DND-41 (cell line): ENCODE data around the gene PSMA5.

Experiments used
- ATAC-seq: fragments of 200-7000 bp; cut with Tn5 transposase; 3 replicates; pipeline ENCODE4 v1.9.1; 2021; ENCODE audit warnings: low read depth; ENCODE audit not compliant: insufficient read depth
- DNase-seq: peaks from one replicate; pipeline ENCODE4 v3.0.0-alpha.2; 2020
- H2AFZ ChIP-seq: 2 replicates; pipeline ENCODE4 v1.6.0; 2012; ENCODE audit warnings: low read depth, low read length
- H3K27ac ChIP-seq: 2 replicates; pipeline ENCODE4 v1.5.1; 2012; ENCODE audit warnings: low read length, inconsistent platforms
- H3K27me3 ChIP-seq: fragments of 200-600 bp; sonication (generic); 2 replicates; pipeline ENCODE4 v1.6.0; 2012; ENCODE audit warnings: low read length, mild to moderate bottlenecking, inconsistent platforms; ENCODE audit not compliant: insufficient read depth, poor library complexity
- H3K36me3 ChIP-seq: 2 replicates; pipeline ENCODE4 v1.5.1; 2012; ENCODE audit warnings: low read length, inconsistent platforms; ENCODE audit not compliant: insufficient read depth
- H3K4me1 ChIP-seq: 2 replicates; pipeline ENCODE4 v1.5.1; 2012; ENCODE audit warnings: mild to moderate bottlenecking, low read length; ENCODE audit not compliant: insufficient read depth
- H3K4me2 ChIP-seq: 2 replicates; pipeline ENCODE4 v1.6.0; 2012; ENCODE audit warnings: mild to moderate bottlenecking, moderate library complexity, low read length, inconsistent platforms; ENCODE audit not compliant: insufficient read depth
- H3K4me3 ChIP-seq, 2 experiments: fragments of 200-600 bp in 1 of 2; shearing (Covaris generic) in 1 of 2; 2 replicates each; pipeline ENCODE4 v1.5.1; 2012 to 2016; ENCODE audit warnings: inconsistent platforms in 2 of 2, low read length in 2 of 2, mild to moderate bottlenecking in 2 of 2, low read depth in 1 of 2, moderate library complexity in 1 of 2
- H3K79me2 ChIP-seq: 2 replicates; pipeline ENCODE4 v1.6.0; 2012; ENCODE audit warnings: low read length, inconsistent platforms; ENCODE audit not compliant: insufficient read depth
- H3K9ac ChIP-seq: 2 replicates; pipeline ENCODE4 v1.6.0; 2012; ENCODE audit warnings: low read depth, mild to moderate bottlenecking, inconsistent platforms, low read length, moderate library complexity
- H3K9me3 ChIP-seq: 2 replicates; pipeline ENCODE4 v1.5.1; 2012; ENCODE audit warnings: low read length, moderate library complexity, mild to moderate bottlenecking, inconsistent platforms; ENCODE audit not compliant: insufficient read depth, severe bottlenecking
- H4K20me1 ChIP-seq: 2 replicates; pipeline ENCODE4 v1.6.0; 2012; ENCODE audit warnings: low read length; ENCODE audit not compliant: insufficient read depth
- EZH2 ChIP-seq: IDR thresholded peaks from 3 replicates; pipeline ENCODE4 v1.6.1; 2012; ENCODE audit warnings: borderline replicate concordance, low read depth, mild to moderate bottlenecking, moderate library complexity, low read length, inconsistent platforms; ENCODE audit not compliant: severe bottlenecking
- TF ChIP-seq, protein P1 (sequence below): IDR thresholded peaks from 2 replicates; pipeline ENCODE4 v1.5.1; 2012; ENCODE audit warnings: borderline replicate concordance, low read length, moderate library complexity, mild to moderate bottlenecking; ENCODE audit not compliant: poor library complexity, severe bottlenecking; ENCODE audit errors: extremely low read depth

The PSMA5 gene

DNA sequence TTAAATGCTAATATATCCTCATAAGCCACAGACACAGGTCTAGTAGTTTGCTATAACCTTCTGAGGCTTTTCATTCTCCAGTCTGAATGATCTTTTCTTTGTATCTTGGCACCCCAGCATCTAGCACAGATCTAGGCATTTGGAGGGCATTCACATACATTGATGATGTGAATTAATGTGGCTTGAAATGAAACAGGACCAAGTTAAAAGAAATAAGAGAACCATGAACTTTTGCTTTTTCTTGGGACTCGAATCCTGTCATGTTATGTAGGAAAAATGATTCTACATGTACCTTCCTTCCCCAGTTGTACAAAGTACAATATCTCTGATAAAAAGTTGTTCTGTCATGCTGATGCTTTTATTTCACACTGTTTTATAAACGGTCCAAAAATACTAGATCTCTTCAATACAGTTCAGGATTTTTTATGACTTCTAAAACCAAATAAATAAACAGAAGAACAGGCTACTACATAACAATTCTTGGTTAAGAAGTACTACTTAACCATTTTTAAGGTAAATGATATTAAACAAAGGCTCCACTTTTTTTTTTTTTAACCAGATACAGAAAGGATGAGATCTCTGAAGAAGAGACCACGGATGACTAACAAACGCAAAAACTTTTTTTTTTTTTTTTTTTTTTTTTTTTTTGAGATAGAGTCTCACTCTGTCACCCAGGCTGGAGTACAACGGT is 31.5 kb downstream of the PSMA5 start:
- no peak for ATAC-seq
- Histone ChIP-seq H3K9ac (no peak overlapping the region), H3K36me3 (peaks cover 4% of the 10 kb centered on the region; the same call in 1 of the 2 replicates), H3K27ac (no peak overlapping the region), H3K9me3 (no peaks in the 10 kb centered on the region), H3K79me2 (peaks cover 73% of the 10 kb centered on the region), H3K4me1 (peaks cover 51% of the 10 kb centered on the region), H3K27me3 (no peaks in the 10 kb centered on the region), H3K4me3 (no peak overlapping the region), H3K4me2 (peak overlapping the region; percentile 69; the same call in 1 of the 2 replicates), H4K20me1 (peaks cover 6% of the 10 kb centered on the region; the same call in 1 of the 2 replicates), H2AFZ (no peak overlapping the region)
- DNase-seq, result no peak
- TF ChIP-seq, protein P1, sequence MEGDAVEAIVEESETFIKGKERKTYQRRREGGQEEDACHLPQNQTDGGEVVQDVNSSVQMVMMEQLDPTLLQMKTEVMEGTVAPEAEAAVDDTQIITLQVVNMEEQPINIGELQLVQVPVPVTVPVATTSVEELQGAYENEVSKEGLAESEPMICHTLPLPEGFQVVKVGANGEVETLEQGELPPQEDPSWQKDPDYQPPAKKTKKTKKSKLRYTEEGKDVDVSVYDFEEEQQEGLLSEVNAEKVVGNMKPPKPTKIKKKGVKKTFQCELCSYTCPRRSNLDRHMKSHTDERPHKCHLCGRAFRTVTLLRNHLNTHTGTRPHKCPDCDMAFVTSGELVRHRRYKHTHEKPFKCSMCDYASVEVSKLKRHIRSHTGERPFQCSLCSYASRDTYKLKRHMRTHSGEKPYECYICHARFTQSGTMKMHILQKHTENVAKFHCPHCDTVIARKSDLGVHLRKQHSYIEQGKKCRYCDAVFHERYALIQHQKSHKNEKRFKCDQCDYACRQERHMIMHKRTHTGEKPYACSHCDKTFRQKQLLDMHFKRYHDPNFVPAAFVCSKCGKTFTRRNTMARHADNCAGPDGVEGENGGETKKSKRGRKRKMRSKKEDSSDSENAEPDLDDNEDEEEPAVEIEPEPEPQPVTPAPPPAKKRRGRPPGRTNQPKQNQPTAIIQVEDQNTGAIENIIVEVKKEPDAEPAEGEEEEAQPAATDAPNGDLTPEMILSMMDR, result no peak
- no peak for TF ChIP-seq EZH2

DNA sequence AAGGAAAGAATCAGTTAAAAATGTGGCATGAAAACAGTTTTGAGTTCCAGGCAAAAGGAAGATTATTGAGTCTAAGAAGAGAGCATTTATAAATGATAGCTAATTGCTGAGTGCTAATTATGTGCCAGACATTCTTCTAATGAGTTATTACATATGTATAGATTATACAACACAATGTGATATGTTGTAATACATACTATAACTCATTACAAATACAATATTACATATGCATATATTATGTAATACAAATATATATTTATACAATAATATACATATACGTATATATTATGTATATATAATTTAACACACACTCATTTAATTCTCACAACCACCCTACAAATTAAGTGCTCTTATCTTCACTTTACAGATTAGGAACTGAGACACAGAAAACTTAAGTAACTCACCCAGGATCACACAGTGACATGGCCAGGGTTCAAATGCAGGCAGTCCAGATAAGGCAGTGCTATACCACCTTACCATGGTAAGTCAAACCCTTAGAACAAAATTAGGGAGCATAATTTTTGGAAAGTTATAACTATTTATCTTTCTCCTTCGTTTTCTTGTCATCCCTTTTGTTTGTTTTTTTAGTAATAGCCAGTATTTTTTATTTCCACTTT is 32.5 kb downstream of the PSMA5 start:
- no peak overlapping the region for H2AFZ ChIP-seq
- H3K4me1 ChIP-seq, result peaks cover 42% of the 10 kb centered on the region
- H3K27me3 ChIP-seq, result no peaks in the 10 kb centered on the region
- H3K79me2 ChIP-seq, result peaks cover 83% of the 10 kb centered on the region
- TF ChIP-seq, protein P1, result no peak
- TF ChIP-seq EZH2, result no peak
- H4K20me1 ChIP-seq, result peaks cover 10% of the 10 kb centered on the region; the same call in 1 of the 2 replicates
- peak overlapping the region; percentile 16; the same call in 1 of the 2 replicates for H3K4me2 ChIP-seq
- DNase-seq (no peak), ATAC-seq (no peak)
- peaks cover 4% of the 10 kb centered on the region; the same call in 1 of the 2 replicates for H3K36me3 ChIP-seq
- H3K27ac ChIP-seq, result no peak overlapping the region
- H3K9ac ChIP-seq, result no peak overlapping the region
- H3K9me3 ChIP-seq, result no peaks in the 10 kb centered on the region
- no peak overlapping the region for H3K4me3 ChIP-seq

DNA sequence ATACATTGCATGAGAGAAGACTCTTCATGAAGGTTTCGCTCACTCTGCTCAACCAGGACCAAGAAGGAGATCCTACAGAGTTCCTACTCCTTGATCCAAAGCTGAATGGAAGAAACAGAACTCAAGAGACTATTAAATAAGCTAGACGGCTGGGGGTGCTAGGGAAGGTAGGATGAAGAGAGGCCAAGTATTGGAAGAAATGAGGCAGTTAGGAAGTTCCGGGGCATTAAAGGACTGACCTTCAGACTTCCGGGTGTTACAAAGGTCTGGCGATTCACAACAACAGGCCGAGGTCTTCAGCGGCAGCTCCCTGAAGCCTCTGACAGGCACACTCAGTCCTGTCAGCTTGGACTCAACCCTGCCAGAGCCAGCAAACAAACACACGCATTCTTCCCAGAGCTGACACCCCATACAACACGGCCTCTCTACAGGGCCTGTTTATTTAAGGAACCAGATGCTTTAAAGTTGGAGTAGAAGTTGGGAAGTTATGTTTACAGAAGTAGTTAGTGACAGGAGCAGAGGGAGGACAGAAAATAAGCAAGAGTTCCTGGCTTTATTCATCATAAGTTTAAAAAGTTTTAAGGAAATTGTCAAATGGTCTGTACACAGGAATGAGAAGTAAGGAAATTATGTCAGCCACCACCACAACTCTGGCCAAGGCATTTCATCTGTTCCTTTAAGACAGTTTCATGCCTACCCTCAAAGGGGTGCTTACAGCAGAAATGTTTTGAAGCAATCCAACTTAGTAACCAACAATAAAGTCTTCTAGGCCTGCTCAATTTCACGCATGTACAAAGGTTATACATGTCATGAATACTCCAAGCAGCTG is 33.2 kb downstream of the PSMA5 start:
- Histone ChIP-seq H2AFZ (no peak overlapping the region), H3K4me3 (no peak overlapping the region), H3K79me2 (peaks cover 90% of the 10 kb centered on the region), H3K27ac (no peak overlapping the region), H4K20me1 (peaks cover 10% of the 10 kb centered on the region; the same call in 1 of the 2 replicates), H3K36me3 (peaks cover 4% of the 10 kb centered on the region; the same call in 1 of the 2 replicates), H3K9me3 (no peaks in the 10 kb centered on the region), H3K9ac (no peak overlapping the region), H3K4me2 (peak overlapping the region; percentile 23; the same call in 1 of the 2 replicates), H3K4me1 (peaks cover 35% of the 10 kb centered on the region), H3K27me3 (no peaks in the 10 kb centered on the region)
- TF ChIP-seq, protein P1, result no peak
- no peak for TF ChIP-seq EZH2
- DNase-seq (no peak), ATAC-seq (no peak)
